Neural progenitor cell (in vitro differentiated cells): Measurements from ENCODE around the gene GANAB. TPM values are rescaled to one million over a fixed set of nuclear protein-coding genes. Genes with fewer than 3 reads are reported as not detected.

ENCODE experiments used
- DNase-seq: peaks from one replicate; pipeline ENCODE4 v3.0.0-alpha.2; 2016; ENCODE audit warnings: low spot score
- H2AFZ ChIP-seq: fragments of 200-600 bp; sonication (generic); replicated peaks from 2 replicates; pipeline ENCODE4 v1.6.1; 2016; ENCODE audit warnings: antibody characterized with exemption
- H3F3A ChIP-seq: fragments of 200-600 bp; sonication (generic); 2 replicates; pipeline ENCODE4 v1.6.1; 2016; ENCODE audit warnings: antibody characterized with exemption, low read depth
- H3K27ac ChIP-seq: fragments of 200-600 bp; sonication (generic); 2 replicates; pipeline ENCODE4 v1.5.1; 2016; ENCODE audit warnings: mild to moderate bottlenecking
- H3K27me3 ChIP-seq: fragments of 200-600 bp; sonication (generic); 2 replicates; pipeline ENCODE4 v1.6.1; 2016; ENCODE audit warnings: mild to moderate bottlenecking, moderate library complexity
- H3K36me3 ChIP-seq: fragments of 200-600 bp; sonication (generic); 2 replicates; pipeline ENCODE4 v1.5.1; 2016
- H3K4me1 ChIP-seq: fragments of 200-600 bp; sonication (generic); 2 replicates; pipeline ENCODE4 v1.6.1; 2016; ENCODE audit warnings: mixed run types
- H3K4me2 ChIP-seq: fragments of 200-600 bp; sonication (generic); 2 replicates; pipeline ENCODE4 v1.6.1; 2016
- H3K4me3 ChIP-seq: fragments of 200-600 bp; sonication (generic); 2 replicates; pipeline ENCODE4 v1.5.1; 2016
- H3K79me2 ChIP-seq: fragments of 200-600 bp; sonication (generic); 2 replicates; pipeline ENCODE4 v1.6.1; 2016; ENCODE audit warnings: low read depth
- H3K9ac ChIP-seq: fragments of 200-600 bp; sonication (generic); 2 replicates; pipeline ENCODE4 v1.6.1; 2016
- H3K9me3 ChIP-seq: fragments of 200-600 bp; sonication (generic); 2 replicates; pipeline ENCODE4 v1.5.1; 2016; ENCODE audit warnings: low read depth
- H4K20me1 ChIP-seq: fragments of 200-600 bp; sonication (generic); 2 replicates; pipeline ENCODE4 v1.6.1; 2016; ENCODE audit warnings: low read depth
- H3K27ac Mint-ChIP-seq: 3 replicates; pipeline ENCODE4 v1.8.0; 2021; ENCODE audit warnings: mixed read lengths
- H3K27me3 Mint-ChIP-seq: 2 replicates; pipeline ENCODE4 v1.8.0; 2022; ENCODE audit warnings: low read depth, mild to moderate bottlenecking, inconsistent platforms, moderate library complexity, mixed read lengths; ENCODE audit not compliant: insufficient read depth
- H3K36me3 Mint-ChIP-seq: 3 replicates; pipeline ENCODE4 v1.8.0; 2021; ENCODE audit warnings: mixed read lengths
- H3K4me1 Mint-ChIP-seq: 3 replicates; pipeline ENCODE4 v1.8.0; 2021; ENCODE audit warnings: mixed read lengths
- H3K4me3 Mint-ChIP-seq: 3 replicates; pipeline ENCODE4 v1.8.0; 2021; ENCODE audit warnings: mild to moderate bottlenecking, moderate library complexity, mixed read lengths
- H3K9me3 Mint-ChIP-seq: 3 replicates; pipeline ENCODE4 v1.8.0; 2020; ENCODE audit warnings: mixed read lengths
- CTCF ChIP-seq: fragments of 200-600 bp; sonication (generic); IDR thresholded peaks from 2 replicates; pipeline ENCODE4 v1.5.1; 2017; ENCODE audit warnings: antibody characterized with exemption, mild to moderate bottlenecking
- EZH2 ChIP-seq: fragments of 200-600 bp; sonication (generic); IDR thresholded peaks from 2 replicates; pipeline ENCODE4 v1.6.1; 2017; ENCODE audit warnings: antibody characterized with exemption, mild to moderate bottlenecking, moderate library complexity
- EZH2phosphoT487 ChIP-seq: fragments of 200-600 bp; sonication (generic); IDR thresholded peaks from 2 replicates; pipeline ENCODE4 v1.6.1; 2017; ENCODE audit warnings: antibody characterized with exemption
- total RNA-seq: library from RNA; depleted of rRNA; stranded (reverse); fragments of >200 nt; gene quantifications from 2 replicates; pipeline ENCODE4 v1.2.3, GENCODE V29; 2015; ENCODE audit warnings: low replicate concordance

The GANAB gene
- total RNA-seq, 1 donor from 2014 or later, result 202 TPM

GRCh38 chr11:62665075-62665598 lies 18.7 kb upstream of the GANAB start, which contains the start of the genes C11orf98 and CSKMT:
Gene C11orf98 (minus strand): TSS chr11:62665210. CDS start chr11:62665169, 41 bp downstream.
Gene CSKMT (plus strand): TSS chr11:62665312. CDS start chr11:62665880, 568 bp downstream.
- peaks cover 49% of the 10 kb centered on the region for H3K79me2 ChIP-seq
- H3K4me3 ChIP-seq, result peak within 1 kb of the TSS; percentile 65
- H4K20me1 ChIP-seq, result peaks cover 17% of the 10 kb centered on the region
- no peaks in the 10 kb centered on the region for H3K36me3 ChIP-seq
- Mint-ChIP-seq H3K4me1 (peaks cover 25% of the 10 kb centered on the region), H3K27me3 (peaks cover 5% of the 10 kb centered on the region), H3K4me3 (peak within 1 kb of the TSS; percentile 99), H3K9me3 (no peaks in the 10 kb centered on the region), H3K36me3 (peaks cover 11% of the 10 kb centered on the region), H3K27ac (peak within 1 kb of the TSS; percentile 91)
- H3K4me2 ChIP-seq, result peak within 1 kb of the TSS; percentile 88
- H2AFZ ChIP-seq, result peak within 1 kb of the TSS; percentile 48
- peaks cover 63% of the 10 kb centered on the region for H3F3A ChIP-seq
- H3K4me1 ChIP-seq, result peaks cover 14% of the 10 kb centered on the region
- no peaks in the 10 kb centered on the region for H3K27me3 ChIP-seq
- H3K9ac ChIP-seq, result peak within 1 kb of the TSS; percentile 77
- DNase-seq, result peak; percentile 96
- TF ChIP-seq EZH2phosphoT487 (no peak), EZH2 (peak; percentile 33), CTCF (no peak)
- H3K9me3 ChIP-seq, result no peaks in the 10 kb centered on the region
- H3K27ac ChIP-seq, result peak within 1 kb of the TSS; percentile 69

DNA sequence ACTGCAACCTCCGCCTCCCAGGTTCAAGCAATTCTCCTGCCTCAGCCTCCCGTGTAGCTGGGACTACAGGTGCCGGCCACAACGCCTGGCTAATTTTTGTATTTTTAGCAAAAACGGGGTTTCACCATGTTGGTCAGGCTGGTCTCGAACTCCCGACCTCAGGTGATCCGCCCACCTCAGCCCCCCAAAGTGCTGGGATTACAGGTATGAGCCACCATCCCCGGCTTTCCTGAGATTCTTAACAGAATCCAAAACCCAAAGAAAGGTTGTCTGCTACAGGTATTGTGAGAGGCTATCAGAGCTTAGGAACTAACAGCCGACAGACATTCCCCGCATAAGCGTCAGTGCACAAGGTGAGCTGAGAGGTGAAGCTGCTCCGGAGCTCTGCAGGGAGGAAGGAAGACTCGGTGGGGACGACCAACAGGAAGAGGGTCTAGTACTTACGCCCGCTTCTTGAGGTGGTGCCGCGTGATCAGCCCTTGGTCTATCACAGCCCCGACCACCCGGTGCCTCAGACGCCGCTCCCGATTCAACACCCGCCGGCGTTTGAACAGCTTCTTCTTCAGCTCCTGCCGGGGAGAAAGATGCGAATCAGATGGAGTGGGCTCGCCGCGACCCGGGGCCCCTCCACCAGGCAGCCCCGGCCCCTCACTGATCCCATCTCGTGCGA lies 18.1 kb upstream of the GANAB start:
- Histone ChIP-seq H3K27me3 (no peaks in the 10 kb centered on the region), H2AFZ (peak overlapping the region; percentile 48), H3K4me1 (peaks cover 14% of the 10 kb centered on the region), H3K9ac (peak overlapping the region; percentile 50), H3K36me3 (no peaks in the 10 kb centered on the region), H3K4me3 (peak overlapping the region; percentile 65), H3F3A (peaks cover 57% of the 10 kb centered on the region), H3K79me2 (peaks cover 49% of the 10 kb centered on the region), H4K20me1 (peaks cover 17% of the 10 kb centered on the region), H3K9me3 (no peaks in the 10 kb centered on the region), H3K27ac (peak overlapping the region; percentile 69), H3K4me2 (peak overlapping the region; percentile 88)
- Mint-ChIP-seq H3K27ac (peak overlapping the region; percentile 87), H3K9me3 (no peaks in the 10 kb centered on the region), H3K36me3 (peaks cover 11% of the 10 kb centered on the region), H3K4me3 (peak overlapping the region; percentile 99), H3K27me3 (peaks cover 5% of the 10 kb centered on the region), H3K4me1 (peaks cover 21% of the 10 kb centered on the region)
- TF ChIP-seq EZH2phosphoT487 (no peak), CTCF (no peak), EZH2 (no peak)
- DNase-seq, result no peak

DNA sequence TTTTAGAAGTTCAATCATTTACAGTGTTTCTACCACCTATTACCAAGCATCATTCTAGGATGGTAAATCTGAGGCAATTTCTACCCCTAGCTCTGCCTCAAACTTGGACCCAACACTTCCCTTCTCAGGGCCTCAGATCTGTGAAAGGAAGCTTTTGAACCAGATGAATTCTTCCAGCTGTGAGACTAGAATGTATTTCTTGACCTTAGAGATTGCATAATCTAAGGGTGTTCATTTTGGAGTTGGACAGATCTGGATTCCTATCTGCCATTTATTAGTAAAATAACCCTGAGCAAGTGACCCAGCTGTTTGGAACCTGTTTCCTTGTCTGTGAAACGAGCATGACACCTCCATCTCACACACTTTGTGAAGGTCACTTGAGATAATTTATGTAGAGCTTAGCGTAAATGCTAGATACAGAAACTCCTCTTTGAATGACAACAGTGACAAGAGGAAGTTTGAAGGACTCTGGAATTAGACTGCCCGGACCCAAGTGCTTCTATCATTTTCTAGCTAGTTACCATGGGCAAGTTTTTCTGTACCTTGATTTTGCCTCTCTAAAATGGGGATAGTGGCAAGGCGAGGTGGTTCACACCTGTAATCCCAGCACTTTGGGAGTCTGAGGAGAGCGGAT lies 10.5 kb upstream of the GANAB start:
- no peak overlapping the region for H2AFZ ChIP-seq
- no peaks in the 10 kb centered on the region for H3K9me3 Mint-ChIP-seq
- no peak overlapping the region for H3K27ac Mint-ChIP-seq

More for the DNA sequence above, 10.5 kb upstream of the GANAB start:
- no peaks in the 10 kb centered on the region for H3K27me3 ChIP-seq
- no peaks in the 10 kb centered on the region for H3K9me3 ChIP-seq
- no peak overlapping the region for H3K4me3 ChIP-seq
- TF ChIP-seq EZH2phosphoT487 (no peak), EZH2 (no peak), CTCF (no peak)
- H3K27me3 Mint-ChIP-seq, result no peaks in the 10 kb centered on the region
- no peak overlapping the region for H3K9ac ChIP-seq
- H3K4me2 ChIP-seq, result no peak overlapping the region
- H3K4me1 ChIP-seq, result no peaks in the 10 kb centered on the region
- H3K4me3 Mint-ChIP-seq, result no peak overlapping the region
- H3F3A ChIP-seq, result peaks cover 14% of the 10 kb centered on the region
- H3K79me2 ChIP-seq, result peaks cover 12% of the 10 kb centered on the region
- no peaks in the 10 kb centered on the region for H4K20me1 ChIP-seq
- no peaks in the 10 kb centered on the region for H3K36me3 ChIP-seq
- no peaks in the 10 kb centered on the region for H3K36me3 Mint-ChIP-seq
- no peak for DNase-seq
- peaks cover 18% of the 10 kb centered on the region for H3K4me1 Mint-ChIP-seq
- no peak overlapping the region for H3K27ac ChIP-seq
